Measurements from ENCODE around the gene TALDO1.

DNA sequence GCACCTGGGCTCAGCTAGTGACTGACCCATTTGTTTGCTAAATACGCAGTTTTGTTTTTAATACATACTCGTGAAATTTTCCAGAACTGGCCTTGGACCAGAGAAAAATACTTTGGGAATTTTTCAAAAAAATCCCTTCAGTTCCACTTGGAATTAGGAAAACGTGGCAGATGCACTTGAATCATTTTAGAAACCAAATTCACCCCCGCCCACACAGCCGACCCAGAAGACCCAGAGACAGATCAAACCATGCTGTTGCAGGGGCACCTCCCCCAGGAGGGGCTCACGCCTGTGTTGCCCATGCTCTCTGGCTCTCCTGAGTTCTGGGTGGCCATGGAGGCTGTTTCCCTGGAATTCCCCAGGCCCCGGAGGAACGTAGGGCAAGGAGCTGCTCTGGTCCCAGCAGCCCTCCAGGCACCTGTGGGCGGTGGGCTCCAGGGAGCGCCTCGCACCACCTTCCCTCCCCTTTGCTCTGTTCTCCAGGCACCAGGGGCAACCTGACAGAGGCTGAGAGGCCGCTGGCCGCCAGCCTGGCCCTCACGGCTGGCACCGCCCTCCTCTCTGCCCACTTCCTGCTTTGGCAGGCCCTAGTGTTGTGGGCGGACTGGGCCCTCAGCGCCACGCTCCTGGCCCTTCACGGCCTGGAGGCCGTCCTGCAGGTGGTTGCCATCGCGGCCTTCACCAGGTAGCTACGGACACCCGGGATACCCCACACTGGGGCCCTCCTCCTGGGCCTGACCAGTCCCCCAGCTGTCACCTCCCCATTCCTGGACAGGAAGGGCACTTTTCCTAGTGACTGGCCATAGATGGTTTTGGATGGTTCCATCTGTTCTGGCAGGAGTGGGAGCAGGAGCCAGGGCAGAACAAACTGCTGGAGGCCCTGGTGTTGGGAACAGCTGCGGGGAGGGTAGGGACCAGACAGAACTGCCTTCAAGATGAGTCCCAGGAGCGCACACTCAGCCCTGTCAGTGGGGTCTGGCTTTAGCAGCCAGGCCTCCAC lies 44.5 kb upstream of the TALDO1 start:
- no peak for TF ChIP-seq GATA3 (IDR thresholded peaks at IDR 0.05; ENCODE audit: low read depth, low read length)
- TF ChIP-seq GATA2 (IDR thresholded peaks at IDR 0.05; ENCODE audit: low read depth, low read length), result no peak
